NK-92 (cell line): ENCODE measurements around the gene FAM193B.

Experiments
- DNase-seq: peaks from one replicate; lab custom pipeline; 2025; ENCODE audit not compliant: unreplicated experiment; lab: John Stamatoyannopoulos, UW

Gene FAM193B

DNA sequence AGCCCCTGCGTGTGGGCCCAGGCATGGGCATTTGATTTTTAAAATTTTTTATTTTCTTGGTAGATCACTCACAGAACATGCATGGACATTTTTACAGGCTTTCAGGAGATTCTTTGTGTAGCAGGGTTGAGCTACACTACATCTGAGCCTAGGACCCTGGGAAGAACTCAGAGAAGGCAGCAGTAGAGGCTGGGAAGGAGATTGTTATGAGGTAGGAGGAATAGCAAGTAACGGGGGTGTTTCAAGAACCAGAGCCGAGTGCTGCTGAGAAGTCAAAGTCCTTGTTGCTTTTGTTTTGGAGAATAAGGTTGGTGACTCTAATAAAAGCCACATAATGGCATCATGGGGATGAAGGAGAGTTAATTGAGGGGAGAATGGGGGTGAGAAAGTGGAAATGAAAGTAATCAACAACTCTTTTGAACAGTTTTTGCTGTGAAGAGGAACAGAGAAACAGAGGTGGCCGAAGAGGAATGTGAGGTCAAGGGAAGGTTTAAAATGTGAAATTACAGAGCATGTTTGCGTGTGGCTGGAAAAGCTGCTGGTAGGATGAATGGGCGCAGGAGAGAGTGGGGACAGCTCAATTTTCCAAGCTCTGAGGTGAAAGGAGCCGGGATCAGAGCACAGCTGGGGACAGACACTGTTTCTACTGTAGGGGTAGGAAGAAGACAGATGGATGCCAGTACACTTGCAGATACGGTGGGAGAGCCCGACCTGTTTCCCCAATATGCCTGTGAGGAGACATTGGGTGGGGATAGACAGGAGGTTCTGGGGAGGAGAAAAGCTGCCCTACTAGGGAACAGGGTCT lies 52.3 kb downstream of the FAM193B start:
- no peak for DNase-seq

DNA sequence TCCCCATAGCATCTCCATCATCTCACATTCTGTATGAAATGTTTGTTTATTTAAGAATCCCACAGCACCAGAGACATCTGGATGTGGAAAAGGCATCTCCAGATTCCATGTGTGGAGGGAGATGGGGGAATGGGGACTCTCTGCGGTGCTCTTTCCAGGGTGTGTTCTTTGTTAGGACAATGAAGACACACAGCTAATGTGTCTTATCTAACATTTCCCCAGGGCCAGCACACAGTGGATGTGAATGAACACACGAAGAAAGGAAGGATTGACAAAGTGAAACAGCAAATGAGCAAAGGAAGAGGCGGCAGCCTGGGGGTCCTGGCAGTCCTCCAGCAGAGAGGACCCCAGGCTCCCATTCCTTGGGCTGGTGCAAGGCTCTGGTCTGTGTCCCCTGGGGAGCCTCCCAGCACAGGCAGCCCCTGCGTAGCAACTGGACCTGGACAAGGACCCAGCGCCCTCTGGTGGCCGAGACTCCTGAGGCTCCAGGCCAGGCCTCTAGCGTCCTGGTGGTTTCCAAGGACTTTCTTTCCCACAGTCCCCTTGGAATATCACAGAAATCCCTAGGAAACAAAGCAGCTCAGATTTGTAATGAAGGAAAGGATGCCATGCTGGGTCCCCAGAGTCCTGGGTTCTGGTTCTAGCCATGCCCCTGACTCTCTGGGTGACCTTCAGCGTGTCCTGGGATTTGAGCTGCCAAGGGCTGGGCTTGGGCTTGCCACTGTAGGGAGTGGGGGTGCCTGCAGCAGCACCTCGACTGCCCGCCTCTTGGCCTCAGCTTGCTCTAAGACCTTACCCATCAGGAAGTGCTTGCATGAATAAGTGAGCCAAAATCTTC lies 53.5 kb downstream of the FAM193B start:
- DNase-seq, result no peak

DNA sequence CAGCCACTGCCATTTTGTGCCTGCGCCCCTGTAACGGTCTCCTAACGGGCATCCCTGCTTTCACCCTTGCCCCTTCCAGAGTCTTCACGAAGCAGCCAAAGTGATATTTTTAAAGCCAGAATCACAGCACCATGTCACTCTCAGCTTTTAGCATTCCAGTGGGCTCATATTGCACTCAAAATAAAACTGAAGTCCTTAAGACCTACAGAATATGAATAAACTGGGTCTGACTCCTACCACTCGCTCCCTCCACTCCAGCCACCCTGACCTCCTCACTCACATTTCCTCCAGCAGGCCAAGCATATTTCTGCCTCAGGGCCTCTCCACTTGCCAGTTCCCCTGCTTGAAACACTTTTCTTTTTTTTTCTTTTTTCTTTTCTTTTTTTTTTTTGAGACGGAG lies 54.5 kb downstream of the FAM193B start:
- no peak for DNase-seq

DNA sequence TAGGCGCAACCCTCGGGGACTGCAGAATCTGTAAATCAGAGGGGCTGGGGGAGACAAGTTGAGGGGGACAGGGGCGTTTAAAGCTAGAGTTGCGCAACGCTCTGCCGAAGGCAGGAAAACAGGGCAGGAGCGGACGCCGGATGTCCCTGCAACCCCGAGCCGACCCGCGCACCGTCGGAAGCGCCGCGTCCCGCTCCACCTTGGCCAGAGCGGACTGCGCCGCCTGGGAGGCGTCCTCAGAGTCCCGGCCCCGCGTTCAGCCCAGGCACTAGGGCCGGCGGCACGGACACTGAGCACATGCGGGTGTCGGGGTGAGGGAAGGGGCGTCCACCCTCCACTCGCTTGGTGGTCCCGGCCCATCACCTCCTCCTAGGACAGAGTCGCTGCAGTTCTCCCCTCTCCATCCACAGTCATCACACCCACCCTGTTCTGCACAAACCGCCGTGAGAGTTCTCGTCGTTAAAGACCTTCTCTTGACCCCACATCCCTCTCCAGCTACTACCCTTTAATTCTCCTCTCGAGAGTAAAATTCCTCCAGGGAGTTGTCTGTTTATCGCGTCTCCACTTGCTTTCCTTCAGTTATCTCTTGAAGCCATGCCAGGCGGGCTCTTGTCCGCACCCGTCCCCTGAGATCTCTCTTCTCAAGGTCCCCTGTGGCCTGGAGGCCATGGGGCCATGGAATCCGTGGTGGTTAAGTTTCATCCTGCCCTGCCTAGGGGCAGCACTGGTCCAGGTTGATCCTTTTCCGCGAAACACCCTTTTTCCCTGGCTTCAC lies 56.2 kb downstream of the FAM193B start:
- no peak for DNase-seq

DNA sequence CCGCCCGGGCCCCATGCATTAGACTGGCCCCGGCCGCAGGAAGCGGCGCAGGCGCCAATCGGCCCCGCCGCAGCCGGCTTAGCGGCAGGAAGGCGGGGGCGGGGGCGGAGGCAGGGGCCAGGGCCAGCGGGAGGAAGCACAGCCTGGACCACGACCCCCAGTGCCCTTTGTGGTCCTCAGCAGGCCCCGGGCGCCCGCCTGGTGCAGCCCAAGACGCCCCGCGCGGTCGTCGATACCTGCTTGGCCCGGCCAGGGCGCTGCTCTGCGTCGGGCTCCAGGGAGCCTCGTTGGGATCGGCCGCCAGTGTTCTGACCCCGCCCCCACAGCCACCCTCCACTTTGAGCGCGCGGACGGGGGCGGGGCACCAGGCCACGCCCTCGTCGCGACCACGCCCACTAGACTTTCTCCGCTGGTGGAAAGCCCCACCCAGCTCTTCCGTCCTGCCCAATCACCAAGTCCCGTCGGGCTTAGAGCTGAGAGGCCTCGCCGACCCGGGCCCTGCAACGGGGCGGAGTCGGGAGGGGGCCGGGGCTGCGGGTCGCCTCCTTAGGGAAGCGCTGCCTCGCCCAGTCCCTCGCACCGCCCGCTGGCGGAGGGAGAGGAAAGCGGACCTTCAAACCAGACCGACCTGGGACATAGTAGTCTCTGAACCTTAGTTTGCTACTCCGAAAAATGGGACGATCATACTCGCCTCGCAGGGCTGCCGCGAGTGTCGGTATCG lies 56.9 kb downstream of the FAM193B start, which contains the start of gene PDLIM7:
TSS of gene PDLIM7 (minus strand) at position 313 of the 721 bp plus-strand sequence. CDS start 1,092 bp downstream, outside the sequence.
- peak; percentile 46 for DNase-seq

DNA sequence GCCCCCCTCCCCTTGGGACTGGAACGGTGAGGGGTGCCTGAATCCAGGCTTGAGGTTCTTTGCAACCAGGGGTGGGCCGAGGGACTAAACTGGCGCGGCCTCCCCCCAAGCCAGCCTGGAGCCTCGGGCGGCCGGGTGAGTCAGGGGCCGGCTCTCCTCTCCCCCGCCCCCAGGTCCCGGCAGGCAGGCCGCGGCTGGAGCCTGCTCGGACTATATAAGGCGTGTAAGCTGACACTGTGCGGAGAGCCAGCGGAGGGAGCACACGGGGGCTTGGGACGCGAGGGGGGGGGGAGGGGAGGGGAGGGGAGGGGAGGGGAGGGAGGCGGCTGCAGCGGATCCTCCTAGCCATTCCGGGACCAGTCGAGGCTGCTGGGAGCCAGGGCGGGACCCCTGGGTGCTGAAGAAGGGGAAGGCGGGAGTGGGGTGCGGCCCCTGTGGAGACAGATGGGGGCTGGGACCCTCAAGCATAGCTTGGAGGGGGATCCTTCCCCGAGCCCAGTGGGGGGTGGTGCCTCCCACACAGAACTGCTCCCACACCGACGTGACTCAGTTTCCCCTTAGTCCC lies 57.6 kb downstream of the FAM193B start:
- no peak for DNase-seq

DNA sequence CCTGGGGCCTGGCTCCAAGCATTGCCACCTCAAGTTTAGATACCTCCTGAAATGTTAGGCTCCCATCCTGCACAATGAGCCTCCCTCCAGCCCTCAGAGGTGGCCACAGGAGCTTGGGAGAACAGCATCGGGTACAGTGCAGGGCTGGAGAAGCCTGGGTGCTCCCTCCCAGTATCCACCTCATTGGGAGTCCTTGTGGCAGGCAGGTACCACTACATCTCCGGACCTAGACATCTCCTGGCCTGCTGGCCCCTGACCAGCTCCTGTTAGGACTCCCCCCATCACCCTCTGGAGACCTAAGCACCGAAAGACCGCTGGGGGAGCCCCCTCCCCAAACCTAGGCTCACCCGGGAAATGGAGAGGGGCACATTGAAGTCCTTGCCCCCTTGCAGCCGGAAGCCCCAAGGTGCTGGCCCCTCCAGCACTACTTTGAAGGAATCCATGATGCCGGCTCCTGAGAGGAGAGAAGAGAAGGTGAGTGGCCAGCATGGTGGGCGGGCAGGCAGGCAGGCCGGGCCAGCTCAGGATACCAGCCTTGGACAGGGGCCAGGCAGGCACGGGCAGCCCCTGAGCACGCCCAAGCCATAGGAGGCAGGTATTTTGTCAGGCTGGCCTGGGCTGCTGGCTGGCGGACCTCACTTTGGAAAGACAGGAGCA lies 58.2 kb downstream of the FAM193B start:
- no peak for DNase-seq

DNA sequence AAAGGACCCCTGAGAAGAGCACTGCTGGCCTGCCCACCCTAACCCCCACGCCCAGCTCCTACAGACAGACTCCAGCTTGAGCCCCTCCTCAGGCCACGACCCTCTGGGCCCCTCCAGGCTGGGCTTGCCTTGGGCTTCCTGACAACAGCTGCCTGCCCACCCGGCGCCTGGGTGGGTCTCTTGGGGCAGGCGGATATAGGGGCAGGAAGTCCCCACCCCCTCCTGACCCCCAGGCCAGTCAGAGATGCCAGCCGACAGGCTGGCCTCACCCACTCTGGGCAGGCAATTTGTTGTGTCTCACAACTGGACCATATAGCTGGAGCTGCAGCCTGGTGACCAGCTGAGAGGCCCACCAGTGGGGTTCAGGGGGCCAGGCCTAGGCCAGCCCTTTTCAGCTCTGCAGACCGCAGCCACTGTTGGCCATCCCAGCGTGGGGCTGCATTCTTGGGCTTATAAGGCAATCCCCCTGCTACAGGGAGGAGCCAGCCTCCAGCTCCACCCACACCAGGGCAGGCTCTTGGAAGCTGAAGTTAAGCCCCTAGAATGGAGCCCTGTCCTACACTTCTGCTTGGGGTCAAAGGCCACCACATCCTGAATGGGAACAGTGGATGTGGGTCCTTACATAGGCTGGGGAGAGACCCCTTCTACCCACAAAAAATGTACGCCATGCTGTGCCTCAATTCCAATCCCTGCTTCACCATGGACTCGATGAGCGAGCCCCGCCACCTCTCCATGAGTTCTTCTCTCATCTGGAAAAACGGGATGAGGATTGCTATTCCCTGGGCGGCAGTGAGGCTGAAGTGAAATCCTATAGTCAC lies 58.9 kb downstream of the FAM193B start:
- no peak for DNase-seq

DNA sequence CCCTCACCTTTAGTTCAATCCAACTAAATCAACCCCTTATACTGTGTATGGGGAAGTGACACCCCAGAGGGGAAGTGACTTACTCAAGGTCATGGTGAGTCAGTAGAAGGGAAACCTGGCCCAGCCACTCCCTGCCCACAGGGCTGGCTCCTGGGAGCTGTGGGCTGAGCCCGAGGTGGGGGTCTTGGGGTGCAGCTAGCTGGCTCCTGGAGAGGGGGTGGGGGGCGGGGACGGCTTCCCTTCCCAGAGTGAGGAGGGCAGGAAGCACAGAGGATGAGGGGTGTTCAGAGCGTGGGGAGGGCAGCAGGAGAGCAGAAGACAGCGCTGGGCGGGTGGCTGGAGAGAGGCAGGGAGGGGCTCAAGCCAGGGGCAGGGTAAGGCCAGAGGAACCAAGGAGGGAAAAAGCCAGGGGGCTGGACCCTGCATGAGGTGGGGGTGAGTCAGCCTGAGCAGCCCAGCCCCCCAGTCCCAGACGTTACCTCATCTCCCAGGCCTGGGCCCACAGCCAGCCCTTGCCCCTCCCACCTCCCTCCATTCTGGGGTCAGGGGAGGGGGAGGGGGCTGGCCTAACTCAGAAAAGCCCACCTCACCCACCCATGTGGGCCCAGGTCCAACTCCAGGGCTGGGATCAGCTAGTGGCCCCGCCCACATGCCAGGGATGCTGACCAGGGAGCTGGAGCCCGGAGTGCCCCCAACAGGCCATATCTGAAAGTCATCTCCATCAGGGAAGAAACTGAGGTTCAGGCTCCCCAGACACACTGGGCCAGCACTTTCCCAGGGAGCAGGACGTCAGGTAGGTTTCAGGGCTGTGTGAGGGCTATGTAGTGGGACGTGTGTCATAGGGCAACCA lies 59.8 kb downstream of the FAM193B start:
- DNase-seq, result no peak

DNA sequence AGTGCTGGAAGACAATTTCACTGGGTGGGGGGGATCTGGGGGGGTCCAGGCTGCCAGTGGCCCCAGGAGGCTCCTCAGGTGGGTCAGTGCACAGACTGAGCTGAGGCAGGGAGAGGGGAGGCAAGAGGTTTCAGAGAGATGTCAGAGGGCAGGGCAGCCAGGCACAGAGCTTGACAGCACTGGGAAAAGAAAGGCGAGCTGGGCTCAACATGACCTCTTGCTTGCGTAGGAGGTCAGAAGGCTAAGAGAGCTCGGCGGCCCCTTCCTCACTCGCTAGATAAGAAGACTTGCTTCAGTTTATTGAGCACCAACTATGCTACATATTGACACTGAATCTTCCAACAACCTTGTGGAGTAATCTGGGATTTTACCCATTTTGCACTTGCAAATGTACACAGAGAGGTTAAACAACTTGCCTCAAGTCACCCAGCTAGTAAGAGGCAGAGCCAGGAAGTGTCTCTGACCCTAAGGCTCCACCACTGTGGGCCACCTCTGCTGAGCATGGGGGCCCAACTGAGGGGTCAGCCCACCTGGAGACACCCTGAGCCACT lies 60.5 kb downstream of the FAM193B start:
- DNase-seq, result no peak

DNA sequence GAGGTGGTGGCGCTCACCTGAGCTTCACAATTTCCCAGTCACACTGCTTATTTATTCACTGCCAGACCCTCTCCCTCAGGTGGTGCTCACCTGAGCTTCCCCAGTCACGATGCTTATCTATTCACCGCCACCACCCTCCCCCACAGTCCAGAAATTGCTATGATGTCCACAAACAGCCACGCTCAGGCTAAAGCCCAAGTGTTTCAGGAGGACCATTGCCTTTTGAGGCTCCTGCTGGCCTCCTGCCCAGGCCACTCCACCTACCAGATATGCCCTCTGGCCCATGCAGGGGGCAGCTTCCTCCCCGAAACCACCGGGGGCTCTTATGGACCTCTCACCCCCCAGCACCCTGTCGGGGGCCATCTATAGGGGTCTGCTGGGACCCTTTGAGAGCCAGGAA lies 61.5 kb downstream of the FAM193B start:
- no peak for DNase-seq

DNA sequence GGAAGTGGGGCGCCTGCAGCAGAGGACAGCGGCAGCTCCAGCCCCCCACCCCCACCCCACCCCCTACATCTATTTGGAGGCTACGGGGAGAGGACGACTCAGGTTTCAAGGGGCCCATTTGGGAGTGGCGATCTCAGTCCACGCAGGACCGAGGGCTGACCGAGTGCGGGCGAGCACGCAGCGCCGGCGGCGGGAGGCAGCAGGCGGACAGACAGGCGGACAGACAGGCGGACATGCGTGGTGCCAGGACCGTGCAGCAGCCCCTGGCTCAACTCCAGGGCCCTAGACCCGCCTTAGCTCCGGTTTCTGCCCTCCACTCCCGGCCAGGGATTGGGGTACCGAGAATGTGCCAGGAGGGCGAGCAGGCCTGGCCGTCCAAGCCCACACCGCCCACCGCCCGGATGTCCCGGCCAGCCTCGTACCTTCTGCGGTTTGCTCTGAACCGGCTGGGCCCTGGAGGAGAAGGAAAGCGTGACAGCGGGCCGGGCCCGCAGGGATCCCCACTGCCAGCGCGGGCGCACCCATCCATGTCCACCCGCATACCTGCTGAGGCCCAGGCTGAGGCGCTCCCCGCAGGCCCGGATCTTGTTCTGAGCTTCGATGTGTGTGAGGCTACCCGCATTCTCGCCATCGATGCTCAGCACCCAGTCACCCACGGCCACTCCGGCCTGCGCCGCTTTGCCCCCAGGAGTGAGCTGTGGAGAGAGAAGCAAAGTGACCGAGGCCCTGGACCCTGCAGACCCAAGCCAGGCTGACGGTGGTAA lies 62.2 kb downstream of the FAM193B start:
- no peak for DNase-seq

DNA sequence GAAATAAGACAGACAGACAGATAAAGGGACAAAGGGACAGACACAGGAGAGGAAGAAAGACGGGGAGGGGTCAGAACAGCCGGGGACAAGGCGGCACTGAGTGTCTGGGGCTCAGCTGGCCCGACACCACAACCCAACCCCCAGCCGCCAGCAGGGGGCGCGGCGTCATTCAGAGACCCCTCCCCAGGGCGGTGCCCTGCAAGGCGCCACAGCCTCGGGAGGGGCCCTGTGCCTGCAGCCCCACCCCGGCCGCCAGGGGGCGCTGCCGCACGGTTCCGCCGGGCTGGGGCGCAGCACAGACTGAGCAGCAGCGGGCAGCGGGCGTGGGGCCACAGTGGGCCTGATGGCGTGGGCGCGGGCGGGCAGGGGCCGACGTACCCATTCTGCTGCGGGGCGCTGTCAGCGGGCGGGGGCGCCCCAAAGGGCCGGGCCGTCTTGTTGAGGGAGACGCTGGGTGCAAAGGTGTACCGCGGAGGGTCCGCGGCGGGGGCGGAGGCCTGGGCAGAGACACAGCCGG lies 62.9 kb downstream of the FAM193B start:
- DNase-seq, result no peak

DNA sequence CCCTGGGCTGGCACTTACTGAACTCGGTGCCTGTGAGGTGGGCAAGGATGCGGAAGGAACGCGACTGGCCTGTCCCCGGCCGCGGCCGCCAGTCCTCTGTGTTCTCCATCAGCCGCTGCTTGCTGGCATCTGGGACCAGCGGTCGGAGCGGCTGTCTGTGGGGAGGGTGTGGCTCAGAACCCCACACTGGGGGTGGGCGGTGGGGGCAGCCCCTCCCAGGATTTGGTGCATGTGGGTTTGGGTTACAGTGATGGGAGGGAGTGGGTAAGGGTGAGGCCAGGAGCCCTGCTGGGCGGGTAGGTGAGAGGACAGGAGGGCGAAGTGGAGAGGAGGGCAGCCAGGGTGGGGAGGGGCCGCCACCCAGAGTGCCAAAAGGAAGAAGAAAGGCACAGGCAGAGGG lies 63.4 kb downstream of the FAM193B start:
- no peak for DNase-seq

DNA sequence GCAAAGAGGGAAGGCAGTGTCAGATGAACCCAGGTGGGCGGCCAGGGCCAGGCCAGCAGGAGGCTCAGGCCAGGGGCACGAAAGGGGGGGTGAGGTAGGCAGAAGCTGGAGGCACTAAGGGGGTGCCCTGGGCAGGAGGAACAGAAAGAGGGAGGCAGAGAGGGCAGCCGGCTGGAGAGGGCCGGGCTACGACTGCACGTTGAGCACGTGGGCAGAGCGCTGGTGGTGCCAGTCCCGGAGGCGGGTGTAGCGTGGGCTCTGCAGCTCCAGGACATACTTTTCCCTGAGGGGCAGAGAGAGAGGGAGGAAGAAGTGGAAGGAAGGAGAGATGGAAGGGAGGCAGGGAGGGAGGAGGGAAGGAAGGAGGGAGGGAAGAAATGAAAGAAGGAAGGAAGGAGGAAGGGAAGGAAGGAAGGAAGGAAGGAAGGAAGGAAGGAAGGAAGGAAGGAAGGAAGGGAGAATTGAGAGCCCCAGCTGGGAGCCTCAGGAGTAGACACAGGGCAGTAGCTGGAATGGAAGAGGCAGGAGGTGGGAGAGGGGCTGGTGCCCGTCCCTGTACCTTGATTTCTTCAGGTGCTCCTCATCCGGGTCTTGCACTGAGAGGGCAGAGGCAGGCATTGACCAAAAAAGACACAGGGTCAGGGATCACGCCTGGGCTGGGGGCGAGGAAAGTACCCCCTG lies 63.9 kb downstream of the FAM193B start:
- no peak for DNase-seq

DNA sequence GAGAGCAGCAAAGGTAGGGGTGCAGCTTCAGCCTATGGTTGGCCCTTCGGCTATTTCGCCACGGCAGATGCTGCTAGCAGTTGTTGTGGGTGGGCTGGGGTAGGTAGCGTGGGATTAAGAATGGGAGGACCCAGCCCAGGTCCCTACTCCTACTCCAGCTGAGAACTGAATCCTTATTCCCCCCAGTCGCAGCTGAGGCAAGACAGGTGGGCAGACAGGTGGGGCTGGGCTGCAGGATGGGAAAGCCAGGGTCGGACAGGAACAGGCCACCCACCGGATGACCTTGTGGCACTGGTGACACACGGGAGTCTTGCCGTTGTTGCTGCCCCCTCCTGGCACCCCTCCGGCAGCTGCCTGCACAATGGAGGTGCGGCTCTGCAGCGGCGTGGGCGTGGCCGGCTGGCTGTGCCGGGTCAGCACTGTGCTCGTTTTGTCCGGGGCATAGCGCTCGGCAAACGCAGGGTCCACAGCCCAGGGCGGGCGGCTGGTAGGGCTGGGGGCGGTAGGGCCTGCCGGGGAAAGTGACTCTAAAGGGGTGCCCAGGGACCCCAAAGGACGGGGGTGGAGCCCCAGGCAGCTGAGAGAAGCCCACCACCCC lies 65.1 kb downstream of the FAM193B start:
- no peak for DNase-seq
